GM04503 (cell line): ENCODE results near the gene KLC3.

Experiments
- DNase-seq: peaks from one replicate; pipeline ENCODE4 v3.0.0-alpha.2; 2012; ENCODE audit warnings: low read depth

KLC3 gene

DNA sequence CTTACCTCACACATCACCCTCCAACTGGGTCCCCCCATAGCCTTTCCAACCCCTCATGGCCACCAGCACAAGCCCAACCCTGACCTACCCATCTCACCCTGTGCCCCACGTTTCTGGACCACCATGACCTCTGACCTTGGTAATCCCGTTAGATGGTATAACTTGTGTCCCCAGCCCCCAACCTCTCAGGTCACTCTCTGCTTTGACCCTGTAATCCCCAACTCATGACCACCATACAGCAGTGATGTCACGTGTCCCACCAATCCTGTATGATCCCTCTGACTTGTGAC is 8.5 kb downstream of the KLC3 start:
- DNase-seq = no peak

DNA sequence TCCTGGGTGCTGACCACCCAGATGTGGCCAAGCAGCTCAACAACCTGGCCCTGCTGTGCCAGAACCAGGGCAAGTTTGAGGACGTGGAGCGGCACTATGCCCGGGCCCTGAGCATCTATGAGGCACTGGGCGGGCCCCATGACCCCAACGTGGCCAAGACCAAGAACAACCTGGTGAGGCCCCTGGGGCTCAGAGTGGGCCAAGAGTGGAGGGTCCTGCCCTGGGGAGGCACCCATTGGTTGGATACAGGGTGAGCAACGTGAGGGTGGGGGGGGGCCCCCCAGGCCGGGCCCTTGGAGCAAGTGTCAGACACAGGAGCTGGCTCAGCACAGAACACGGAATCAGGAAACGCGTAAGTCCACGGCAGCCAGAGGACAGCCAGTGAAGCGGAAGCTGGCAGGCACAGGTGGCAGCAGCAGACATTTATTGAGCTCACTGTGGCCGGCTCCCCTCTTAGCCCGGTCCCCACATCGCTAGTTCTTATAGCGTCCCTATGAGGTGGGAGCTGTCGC is 8.9 kb downstream of the KLC3 start:
- DNase-seq = no peak

DNA sequence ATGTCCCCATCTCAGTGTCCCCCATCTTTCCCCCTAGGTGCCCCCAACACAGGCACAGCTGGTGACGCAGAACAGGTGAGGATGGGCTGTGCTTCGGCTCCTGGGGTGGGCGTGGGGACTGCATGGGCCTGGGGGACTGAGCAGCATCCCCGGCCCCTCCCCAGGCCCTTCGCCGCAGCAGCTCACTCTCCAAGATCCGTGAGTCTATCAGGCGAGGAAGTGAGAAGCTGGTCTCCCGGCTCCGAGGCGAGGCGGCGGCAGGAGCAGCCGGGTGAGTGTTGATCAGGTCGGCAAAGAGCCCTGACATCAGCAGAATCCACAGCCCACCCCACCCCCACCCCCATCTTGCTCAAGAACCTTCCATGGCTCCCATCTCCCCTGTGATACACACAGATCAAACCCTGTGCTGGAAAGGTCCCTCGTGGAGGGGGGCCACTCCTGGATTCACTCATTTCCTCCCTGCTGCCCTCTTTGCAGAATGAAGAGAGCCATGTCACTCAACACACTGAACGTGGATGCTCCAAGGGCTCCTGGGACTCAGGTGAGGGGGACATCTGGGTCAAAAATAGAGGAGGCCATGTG is 10.0 kb downstream of the KLC3 start:
- DNase-seq = no peak

DNA sequence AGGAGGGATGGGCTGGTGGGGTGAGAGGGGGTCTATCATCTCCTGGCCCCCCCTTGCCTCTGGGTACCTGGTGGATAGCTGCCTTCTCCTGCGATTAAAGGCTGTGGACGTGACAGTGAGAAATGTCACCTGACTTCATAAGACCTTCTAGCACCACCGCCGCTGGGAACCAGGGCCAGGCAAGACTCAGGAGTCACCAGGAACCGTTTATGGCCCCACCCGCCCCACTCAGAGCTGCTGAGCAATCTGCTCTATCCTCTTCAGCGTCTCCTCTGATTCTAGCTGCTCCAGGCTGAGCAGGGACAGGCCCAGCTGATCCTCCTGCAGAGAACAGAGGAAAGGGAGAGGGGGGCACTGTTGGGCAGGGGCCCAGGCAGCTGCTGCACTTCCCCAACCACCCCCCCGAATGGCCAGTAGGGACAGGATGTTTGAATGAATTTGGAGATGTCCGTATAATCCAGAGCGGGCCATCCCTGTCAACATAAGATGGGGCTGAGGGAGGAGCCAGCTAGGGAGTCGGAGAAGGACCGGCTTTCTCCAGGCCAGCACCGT is 10.9 kb downstream of the KLC3 start:
- no peak for DNase-seq

DNA sequence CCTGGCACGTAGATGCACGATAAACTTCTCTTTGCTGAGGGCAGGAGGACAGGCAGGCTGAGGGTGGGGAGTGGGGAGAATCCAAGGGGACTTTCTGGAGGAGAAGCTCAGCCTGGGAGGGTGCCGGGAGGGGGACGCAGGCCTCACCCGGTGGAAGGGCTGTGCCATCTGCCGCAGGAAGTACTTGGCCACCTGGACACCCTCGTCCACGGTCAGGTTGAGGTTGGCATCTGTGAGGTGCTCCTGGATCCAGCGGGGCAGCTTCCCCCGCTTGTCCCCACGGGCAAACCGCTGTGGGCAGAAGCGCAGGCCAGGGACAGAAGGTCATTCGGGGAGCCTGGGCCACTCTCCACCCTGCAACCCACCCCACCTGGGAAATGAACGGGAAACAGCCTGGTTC is 11.5 kb downstream of the KLC3 start:
- DNase-seq = no peak

DNA sequence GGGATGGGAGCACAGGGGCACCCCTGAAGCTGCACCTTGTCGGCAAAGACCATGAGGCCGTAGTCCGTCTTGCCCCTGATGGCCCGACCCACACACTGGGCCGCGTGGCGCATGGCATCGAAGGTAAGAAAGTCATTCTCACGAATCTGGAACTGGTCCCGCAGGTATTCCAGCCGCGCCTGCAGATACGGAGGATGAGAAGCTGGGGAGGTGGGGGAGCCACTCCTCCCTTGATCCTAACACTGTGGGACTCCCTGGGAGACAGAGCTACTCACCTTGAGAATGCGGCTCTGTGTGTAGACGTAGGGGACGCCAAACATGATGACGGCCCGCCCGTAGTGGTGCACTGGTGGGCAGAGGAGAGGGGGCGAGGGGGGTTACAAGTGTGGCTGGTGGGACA is 11.9 kb downstream of the KLC3 start:
- DNase-seq = no peak

DNA sequence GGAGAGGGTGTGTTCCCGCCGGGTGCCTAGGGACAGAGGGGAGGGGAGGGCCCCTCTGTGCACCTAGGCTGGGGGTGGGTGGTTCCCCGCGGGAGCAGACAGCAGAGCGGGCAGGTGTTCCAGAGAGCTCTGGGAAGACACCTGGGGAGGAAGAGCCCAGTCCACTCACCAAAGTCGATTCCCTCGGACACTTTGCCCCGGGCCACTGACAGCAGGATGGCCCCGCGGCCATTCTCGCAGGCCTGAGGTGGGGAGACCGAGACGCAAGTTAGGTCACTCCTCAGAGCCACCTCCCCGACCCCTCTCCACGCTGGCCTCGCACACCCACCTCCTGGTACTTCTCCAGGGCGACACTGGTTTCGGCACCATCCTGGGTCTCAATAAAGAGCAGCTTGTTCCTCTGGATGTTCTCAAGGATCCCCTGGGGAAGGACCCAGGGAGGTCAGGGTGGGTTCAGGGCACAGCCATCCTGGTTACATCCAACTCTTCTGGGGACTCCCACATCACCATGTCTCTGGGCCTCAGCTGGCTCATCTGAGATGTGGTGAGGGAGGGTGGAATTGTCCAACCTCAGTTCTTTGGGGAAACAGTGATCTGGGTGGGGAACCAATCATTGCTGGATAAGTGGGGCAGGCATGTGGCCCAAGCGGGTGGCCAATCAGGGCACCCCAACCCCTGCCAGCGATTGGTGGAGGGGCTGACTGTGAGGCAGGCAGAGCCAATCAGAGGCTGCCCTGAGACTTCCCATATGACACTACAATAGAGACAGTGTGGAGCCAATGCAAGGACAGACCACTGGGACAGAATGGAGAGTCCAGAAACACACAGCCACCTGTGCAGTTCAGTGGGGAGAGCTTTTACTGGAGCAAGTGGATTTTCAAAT is 12.6 kb downstream of the KLC3 start:
- DNase-seq = no peak

DNA sequence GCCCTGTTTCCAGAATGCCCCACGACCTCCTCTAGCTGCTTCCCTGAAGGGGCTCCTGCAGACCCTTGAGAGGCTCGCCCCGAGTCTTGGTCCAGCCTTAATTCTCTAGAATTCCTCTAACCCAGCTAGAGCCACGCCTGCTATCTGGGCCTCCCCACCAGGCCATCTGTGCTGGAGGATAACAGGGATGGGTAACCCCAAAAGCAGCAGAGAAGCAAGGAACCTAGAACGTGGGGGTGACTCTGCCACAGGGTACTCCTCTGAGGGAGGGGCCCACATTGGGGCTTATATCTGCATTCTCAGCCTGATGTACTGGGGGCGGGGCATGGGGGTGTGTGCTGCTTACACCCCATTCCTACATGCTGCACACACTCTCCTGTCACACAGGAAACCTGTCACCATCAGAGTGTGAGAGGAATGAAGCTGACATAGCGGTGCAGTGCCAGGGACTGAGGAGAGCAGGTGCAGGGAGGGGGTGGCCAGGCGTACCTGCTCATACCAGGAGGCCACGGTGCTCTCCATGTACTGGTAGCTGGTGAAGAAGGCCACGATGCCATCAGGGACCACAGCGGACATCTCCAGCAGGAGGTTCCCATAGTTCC is 13.8 kb downstream of the KLC3 start:
- DNase-seq = no peak

DNA sequence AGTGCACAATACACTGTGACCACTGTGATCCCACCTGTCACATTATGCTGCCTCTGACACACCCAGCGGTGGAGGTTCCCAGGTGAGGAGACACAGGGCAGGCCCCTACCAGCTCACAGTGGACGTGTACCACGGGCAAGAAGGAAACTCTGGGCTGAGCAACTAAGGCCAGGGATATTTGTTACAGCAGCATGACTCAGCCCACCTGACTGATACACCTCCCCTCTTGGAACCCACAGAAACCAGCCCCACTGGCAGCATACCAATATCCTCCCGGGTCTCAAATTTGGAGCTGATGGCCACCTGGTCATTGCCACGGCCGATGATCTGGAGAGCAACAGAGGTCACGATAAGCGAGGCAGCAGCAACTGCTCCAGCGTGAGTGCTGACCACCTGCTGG is 14.9 kb downstream of the KLC3 start:
- DNase-seq = no peak

DNA sequence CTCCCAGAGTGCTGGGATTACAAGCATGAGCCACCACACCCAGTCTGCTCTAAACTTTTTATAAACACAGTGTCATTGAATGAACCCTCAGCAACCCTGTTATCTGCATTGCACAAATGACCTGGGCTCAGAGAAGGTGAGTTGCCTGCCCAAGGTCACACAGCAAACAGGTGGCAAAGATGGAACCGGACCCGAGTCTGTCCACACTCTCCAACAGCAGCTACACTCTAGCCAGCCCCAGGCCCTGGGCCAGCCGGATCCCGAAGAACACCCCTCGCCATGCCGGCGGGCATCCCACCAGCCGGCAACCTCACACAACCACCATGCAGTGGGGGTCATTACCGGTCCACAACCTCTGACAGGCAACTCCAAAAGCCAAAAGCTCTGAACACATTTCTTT is 15.4 kb downstream of the KLC3 start:
- no peak for DNase-seq

DNA sequence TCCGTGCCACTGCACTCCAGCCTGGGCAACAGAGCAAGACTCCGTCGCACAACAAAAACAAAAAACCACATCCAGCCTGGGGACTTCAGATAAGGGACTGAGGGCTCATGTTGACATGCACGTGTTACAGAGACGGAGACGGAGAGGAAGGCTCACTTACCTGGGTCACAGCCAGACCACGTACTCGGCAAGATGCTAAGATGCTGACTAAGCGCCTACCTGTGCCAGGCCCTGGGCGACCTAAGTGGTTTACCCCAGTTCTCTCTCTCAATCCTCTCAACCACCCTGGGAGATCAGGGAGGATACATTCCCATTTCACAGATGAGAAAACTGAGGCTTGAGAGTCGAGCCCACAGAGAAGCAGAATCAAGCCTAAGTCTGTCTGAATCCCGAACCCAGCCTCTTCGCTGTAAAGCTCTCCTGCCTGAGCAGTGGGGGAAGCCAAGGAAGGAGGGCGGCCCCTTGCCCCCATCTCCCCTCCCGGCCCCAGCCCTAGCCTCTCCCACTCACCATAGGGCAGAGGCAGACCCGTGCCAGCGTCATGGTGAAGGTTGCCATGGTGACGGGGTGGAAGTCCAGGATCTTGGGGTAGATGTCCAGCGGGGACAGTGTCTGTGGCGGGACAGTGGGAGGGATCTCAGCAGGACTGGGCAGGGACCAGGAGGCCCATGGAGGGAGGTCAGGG is 16.4 kb downstream of the KLC3 start:
- no peak for DNase-seq

DNA sequence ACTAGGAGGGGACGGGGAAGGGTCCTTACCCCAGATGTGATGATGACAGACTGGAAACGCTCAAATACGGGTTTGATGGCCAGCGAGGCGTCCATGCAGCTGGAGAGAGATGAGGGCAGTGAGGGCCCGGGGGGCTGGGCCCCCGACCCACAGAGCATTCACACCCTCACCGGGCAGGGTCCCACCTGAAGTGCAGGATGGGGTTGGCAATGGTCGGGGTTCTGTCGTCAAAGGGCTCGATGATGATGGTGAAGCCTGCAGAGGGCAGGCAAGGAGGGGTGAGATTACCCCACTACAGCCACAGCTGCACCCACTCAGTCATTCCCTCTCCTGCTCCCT is 16.9 kb downstream of the KLC3 start:
- no peak for DNase-seq

DNA sequence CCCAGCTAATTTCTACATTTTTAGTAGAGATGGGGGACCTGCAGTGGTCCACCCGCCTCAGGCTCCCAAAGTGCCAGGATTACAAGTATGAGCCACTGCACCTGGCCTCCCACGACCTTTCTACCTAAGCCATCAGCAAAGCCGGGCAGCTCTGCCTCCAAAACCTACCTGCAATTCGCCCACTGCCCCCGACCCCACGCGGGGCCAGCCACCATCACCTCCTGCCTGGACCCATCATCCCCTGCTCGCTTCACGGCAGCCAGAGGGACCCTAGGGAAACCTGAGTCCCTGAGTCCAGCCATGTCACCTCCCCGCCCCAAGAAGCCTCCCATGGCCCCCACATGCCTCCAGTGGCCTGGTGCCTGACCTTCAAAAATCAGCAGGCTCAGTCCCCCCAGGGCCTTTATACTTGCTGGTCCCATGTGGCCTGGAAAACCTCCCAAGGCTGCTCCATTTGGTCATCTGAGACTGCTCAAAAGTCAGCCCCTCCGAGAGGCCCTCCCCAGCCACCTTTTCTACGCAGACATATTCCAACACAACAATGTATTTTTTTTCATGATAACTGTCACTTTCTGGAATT is 17.8 kb downstream of the KLC3 start:
- no peak for DNase-seq

DNA sequence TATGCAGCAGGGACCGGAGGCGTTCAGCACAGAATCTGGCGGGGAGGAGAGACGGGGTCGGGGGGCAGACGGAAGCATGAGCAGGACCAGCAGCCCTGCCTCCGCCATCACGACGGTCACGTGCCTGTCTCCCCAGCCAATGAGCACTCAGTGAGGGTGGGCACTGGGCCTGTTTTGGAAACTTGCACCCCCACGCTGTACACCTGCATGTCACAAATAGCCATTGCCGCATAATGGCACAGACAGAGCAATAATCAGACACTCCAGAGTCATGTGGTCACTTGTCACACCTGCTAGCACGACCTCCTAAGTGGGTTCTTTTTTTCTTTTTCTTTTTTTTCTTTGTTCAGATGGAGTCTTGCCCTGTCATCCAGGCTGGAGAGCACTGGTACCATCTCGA is 21.1 kb downstream of the KLC3 start:
- no peak for DNase-seq

DNA sequence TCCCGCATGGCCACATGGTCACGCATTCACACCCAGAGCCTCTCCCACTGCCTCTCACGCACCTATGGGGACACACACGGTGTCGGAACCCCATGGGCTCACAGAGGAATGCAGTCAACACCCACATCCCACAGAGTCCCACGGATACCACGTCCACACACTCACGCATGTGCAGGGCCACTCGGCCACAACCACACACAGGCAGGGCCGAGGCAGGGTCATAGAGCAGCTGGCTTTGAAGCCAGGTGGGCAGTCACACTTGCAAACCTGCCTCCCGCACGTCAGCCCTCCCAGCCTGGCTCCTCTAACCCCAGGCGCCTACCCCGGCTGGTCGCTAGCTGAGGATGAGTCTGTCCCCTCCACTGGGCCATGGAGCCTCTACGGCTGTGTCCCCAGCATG is 21.7 kb downstream of the KLC3 start:
- DNase-seq = no peak

DNA sequence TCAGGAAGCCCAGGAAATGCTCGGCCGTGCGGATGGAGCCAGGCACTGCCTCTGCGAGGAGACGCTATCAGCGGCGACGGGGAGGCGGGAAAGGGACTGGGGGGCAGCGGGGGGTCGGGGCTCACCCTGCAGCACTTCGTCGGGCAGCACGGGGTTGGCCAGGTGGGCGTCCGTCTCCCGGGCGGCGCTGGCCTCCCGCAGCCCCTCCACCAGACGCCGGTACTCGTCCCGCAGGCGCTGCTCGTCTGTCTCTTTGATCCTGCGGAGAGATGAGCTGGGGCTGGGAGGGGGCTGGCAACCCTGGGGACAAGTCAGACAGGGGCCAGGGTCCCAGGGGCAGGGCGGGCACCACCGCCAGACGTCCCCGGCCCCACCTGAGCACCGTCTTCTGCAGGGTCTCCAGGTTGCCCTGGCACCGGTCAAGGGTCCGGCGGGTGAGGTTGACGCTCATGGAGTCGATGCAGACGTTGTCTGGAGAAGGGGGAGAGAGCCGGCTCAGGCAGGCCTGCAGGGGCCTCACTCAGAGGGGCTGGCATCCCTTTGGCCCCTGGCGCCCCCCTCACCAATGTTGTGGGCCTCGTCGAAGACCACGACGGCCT is 23.4 kb downstream of the KLC3 start:
- no peak for DNase-seq

DNA sequence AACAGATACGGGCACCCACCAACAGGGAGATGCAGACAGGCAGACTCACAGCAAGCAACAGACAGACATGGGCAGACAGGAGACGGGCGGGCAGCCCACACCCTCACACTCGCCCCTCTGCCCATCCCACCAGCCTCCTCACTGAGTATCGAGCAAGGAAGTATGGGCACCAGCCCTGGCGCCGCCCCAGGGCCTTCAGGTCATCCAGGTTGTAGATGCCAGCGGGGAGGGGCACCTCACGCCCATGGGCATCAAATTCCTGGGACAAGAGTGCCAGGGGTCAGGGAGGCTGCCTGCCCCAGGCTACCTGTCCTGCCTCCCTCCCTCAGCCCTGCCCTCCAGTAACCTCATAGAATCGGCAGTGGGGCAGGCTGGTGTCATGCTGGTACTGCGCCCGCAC is 24.1 kb downstream of the KLC3 start:
- no peak for DNase-seq

DNA sequence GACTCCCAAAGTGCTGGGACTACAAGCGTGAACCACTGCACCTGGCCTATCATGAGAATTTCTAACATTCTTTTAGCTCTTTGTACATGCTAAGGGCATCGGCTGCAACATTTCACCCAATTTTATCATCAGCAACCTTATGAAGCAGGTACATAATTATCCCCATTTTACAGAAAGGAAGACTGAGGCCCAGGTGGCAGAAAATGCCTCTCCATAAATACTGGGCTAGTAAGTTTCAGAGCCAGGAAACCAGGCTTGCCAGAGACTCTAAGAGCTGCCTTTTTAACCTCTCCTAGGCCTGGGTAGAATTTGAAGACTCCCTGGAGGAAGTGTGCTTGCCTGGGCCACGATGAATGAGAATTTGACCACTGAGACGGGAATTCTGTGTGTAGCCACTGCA is 27.6 kb downstream of the KLC3 start:
- DNase-seq = no peak

DNA sequence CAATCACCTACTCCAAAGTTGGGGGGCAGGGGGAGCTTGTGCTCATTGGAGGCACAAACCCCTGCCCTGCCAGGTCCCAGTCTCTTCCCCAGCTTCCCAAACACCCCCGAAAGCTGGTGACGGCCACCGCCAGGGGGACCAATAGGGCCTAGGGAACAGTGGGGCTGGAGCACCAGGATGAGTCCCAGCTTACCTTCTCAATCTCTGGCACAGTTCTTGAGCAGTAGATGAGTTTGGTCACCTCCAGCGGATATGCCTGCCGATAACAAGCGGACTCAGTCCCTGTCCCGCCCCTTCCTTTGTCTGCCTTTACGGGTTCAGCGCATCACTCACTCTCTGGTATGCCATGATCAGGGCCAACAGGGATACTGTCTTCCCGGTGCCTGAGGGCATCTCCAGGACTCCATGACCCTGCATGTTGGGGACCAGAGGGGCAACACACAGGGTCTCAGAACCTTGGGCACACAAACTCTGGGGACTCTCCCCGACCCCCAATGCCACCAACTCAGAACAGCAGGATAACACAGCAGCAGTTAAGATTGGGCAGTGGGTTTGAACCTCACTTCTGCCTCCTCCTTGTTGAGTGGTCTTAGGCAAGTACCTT is 28.3 kb downstream of the KLC3 start:
- no peak for DNase-seq

DNA sequence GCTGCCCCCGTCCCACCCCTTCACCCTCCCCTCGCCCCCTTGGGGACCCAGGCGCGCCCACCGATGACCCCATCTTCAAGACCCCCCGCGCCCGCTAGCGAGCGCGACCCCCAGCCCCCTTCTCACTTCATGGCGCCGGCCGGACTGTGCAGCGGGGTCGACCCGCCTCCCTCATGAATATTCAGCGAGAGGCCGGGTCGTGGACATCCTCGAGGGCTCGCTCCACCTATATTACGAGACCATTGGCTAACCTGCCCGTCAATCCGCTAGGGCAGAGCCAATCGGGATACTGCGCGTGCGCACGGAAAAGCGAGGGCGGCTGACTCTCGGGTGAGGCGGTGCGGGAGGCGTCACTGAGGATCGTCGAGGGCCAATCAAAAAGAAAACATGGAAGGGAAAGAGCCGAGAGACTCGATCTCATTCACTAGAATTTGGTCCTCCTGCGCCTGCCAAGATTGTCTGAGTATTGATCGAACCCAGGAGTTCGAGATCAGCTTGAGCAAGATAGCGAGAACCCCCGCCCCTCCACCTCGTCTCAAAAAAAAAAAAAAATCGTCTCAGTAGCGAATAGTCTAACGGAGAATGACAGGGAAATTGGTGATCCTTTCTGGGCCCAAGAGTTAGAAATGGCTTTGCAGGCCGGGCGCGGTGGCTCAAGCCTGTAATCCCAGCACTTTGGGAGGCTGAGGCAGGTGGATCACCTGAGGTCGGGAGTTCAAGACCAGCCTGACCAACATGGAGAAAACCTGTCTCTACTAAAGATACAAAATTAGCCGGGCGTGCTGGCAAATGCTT is 30.1 kb downstream of the KLC3 start, which contains the start of gene ERCC2:
Gene ERCC2 (minus strand): TSS at position 164 of the 795 bp plus-strand sequence. CDS start 33 bp downstream, at position 131.
- DNase-seq = peak; percentile 94
